Gastroesophageal sphincter (tissue), 3 donors: ENCODE measurements around the gene BCL2.

Experiments used
- CTCF ChIP-seq, 4 experiments: fragments of 200-600 bp in 2 of 4; fragments of 450-650 bp in 2 of 4; sonication (generic) in 1 of 4; IDR thresholded peaks; one replicate each; pipeline ENCODE4 v1.5.1; 2017 to 2019; ENCODE audit warnings: antibody characterized with exemption in 4 of 4, mild to moderate bottlenecking in 2 of 4, moderate library complexity in 2 of 4
- EP300 ChIP-seq: sonication (generic); formaldehyde crosslinking; IDR thresholded peaks from one replicate; pipeline ENCODE4 v1.6.1; 2017; ENCODE audit warnings: antibody characterized with exemption, mild to moderate bottlenecking
- POLR2A ChIP-seq, 2 donors: fragments of 450-650 bp; IDR thresholded peaks; one replicate each; pipeline ENCODE4 v1.6.1; 2017; ENCODE audit warnings: antibody characterized with exemption in 2 of 2, mild to moderate bottlenecking in 2 of 2, moderate library complexity in 1 of 2

GRCh38 chr18:63368611-63369010, 49.0 kb upstream of the BCL2 start:
- TF ChIP-seq CTCF (IDR thresholded peaks at IDR 0.05) (no peak), EP300 (no peak), POLR2A (IDR thresholded peaks at IDR 0.05) (no peak)
